Medulla oblongata (tissue), 1 donor: ENCODE data around the gene TYK2.
"Not testable (repeated sequence)": the region's sequence is repeated elsewhere in the genome, so short reads cannot be mapped to it uniquely, and the experiment has no call there.

ENCODE experiments used
- DNase-seq: peaks from one replicate; pipeline ENCODE4 v3.0.0-alpha.2; 2015; ENCODE audit errors: extremely low spot score

The TYK2 gene

DNA sequence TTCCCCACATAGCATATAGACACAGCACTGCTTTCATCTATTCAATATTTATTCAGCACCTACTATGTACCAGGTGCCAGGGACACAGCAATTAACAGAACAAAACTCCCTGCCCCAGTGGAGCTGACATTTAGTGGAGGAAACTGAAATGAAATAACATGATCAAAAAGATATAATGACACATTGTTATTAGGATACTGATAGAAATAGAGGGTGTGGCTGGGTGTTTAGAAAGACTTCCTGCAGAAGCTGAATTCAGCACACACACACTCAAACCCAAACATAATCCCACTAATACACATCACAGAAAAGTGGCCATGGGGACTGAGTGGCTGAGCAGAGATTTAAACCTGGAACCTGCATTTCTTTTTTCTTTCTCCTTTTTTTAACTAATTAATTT lies 26.7 kb upstream of the TYK2 start:
- DNase-seq = no peak

DNA sequence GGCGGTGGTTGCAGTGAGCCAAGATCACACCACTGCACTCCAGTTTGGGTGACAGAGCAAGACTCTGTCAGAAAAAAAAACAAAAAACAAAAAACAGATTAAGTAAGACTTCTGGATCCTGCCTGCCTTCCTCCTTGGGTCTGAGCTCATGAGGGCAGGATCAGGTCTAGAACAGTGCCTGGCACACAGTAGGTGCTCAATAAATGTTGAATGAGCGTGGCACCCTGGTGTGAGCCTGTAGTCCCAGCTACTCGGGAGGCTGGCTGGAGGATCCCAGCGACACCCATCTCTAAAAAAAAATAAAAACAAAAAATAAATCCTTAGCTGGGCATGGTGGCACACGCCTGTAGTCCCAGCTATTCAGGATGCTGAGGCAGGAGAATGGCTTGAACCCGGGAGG lies 25.8 kb upstream of the TYK2 start:
- no peak for DNase-seq

DNA sequence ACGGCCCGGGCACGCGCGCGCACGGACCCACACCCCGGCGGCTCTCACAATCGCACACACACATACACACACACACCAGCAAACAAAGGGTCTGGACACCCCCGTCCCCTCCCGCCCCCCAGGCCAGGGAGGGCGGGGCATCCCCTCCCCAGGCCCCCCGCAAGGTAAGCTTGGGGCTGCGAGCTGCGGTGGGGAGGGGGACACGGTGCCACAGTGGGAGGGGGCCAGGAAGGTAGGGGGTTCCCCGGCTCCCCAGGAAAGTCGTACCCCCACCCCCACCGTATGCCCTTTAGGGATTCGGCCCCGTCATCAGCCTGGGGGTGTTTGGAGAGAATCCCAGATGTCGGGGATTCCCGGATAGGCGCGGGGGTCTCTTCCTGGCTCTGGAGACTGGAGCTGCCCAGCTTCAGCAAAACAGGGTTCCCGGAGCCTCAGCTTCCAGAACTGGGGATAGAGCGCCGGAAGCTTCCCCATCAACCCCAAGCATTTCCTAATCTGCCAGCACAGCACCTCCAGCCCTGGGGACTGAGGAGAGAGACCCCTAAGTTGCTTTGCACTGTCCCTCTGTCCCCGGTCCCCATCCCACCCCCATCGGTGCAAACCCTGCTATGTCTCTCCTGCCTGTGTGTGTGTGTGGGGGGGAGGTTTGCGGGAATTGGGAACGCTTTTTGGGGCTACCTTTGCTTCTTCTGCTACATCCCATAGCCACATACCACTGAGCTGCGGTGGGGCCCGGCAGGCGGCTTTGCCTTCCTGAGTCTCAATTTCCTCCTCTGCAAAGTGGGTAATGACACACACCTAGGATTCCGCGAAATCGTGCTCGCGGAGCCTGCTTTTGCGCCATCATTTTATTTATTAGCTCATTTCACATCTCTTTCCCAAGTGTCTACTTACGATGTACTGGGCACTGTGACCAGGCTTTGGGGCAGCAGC lies 24.8 kb upstream of the TYK2 start:
- no peak for DNase-seq

DNA sequence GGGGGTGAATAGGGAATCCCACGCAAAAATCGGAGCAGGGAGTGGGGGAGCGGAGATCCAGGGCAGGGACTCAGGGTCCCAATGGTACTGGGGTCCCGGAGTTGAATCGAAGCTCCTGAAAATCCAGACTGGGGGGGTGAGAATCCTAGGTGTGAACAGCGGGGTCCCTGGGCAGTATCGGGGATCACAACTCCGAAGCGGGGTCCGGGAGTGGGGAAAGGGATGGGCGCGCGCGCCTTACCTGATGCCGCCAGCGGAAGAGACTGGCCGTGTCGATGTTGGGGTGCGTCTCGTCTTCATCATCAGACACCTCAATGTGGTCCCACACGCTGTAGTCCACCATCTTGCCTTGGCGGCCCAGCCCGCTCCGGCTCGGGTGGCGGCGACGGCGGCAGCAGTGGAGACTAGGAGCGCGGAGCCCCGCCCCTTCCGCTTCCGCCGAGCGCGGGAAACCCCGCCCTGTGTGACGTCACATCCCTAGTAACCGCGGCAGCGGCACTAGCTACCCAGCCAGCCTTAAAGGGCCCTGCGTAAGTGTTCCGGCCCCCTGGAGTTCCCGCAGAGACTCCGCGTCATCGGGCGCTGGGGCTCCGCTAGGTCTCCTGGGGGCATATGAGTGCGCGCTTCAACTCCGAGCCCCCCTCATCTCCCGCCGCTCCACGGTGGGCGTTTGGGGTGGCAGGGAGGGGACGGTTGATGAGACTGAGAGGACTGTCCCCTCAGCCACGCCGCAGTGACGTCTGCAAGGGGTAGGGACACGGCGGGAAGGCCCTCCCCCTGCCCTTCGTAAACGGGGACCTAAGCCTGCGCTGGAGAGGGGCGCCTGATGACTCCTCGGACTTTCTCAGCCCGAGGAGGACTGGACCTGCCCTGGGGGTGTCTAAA lies 23.0 kb upstream of the TYK2 start, which contains the start of gene CDC37:
TSS of gene CDC37 (minus strand) at position 406 of the 885 bp plus-strand sequence. CDS start at position 343, 63 bp downstream.
- peak; percentile 97 for DNase-seq

DNA sequence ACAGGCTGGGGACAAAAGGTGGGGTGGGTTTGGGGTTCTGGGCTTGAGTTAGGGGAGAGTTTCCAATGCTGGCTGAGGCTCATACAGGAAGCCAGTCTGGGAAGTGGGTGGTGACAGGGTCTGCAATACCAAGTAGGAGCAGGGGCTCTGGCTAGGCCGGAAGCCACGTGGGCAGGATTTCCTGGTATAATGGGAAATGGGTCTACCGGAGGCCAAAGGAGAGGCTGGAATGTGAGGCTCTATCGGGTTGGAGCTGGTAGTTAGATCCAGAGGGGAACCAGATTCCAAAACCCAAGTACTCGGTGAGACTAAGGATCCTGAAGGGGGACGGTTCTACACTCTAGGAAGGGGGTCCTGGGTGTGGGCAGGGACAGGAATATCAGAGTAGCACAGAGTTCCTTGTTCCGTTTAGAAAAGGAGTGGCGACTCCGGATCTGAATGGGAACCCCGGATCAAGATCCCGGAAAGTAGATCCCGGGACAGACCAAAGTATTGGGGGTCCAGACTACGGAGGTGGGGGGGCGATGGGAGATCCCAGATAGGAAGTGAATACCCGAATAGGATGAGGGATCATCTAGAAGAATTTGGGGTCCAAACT lies 22.2 kb upstream of the TYK2 start:
- DNase-seq = no peak

DNA sequence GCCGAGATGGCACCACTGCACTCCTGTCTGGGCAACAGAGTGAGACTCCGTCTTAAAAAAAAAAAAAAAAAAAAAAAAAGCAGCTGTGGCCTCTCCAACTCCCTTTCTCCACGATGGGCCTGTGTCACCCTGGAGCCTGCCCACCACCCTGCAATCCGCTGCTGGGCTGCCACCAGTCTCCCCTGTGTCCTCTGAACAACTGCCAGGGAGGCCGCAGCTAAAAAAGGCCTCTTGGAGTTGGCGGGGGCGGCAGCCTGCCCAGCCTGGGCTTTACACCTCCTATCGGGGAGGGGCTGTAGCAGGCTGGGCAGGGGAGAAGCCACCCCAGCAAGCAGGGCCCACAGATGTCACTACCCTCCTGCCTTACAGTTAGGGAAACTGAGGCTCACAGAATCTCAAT lies 19.5 kb upstream of the TYK2 start:
- DNase-seq = no peak

DNA sequence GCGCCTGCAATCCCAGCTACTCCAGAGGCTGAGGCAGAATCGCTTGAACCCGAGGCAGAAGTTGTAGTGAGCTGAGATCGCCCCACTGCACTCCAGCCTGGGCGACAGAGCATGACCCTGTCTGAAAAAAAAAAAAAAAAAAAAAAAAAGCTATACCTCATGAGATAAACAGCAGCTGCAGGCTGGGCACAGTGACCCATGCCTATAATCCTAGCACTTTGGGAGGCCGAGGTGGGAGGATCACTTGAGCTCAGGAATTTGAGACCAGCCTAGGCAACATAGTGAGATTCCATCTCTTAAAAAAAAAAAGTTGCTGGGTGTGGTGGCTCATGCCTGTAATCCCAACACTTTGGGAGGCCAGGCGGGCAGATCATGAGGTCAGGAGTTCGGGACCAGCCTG lies 19.0 kb upstream of the TYK2 start:
- DNase-seq = not testable (repeated sequence)

DNA sequence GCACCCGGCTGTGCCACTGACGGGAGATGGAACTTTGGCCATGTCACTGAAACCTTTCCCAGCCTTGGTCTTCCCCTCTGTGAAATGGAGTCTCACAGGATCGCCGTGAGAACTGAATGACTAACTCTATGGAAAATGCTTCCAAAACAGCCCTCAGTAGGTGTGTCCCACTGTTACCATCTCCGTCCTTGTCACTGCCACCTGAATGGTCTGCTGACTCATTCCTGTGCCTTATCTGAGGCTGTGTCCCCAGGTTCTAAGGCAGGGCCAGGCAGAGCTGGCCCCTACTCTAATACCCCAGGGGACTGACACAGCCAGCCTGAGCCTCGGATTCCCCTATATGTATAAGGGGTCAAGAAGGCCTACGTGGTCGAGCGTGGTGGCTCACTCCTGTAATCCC lies 18.4 kb upstream of the TYK2 start:
- DNase-seq = no peak

DNA sequence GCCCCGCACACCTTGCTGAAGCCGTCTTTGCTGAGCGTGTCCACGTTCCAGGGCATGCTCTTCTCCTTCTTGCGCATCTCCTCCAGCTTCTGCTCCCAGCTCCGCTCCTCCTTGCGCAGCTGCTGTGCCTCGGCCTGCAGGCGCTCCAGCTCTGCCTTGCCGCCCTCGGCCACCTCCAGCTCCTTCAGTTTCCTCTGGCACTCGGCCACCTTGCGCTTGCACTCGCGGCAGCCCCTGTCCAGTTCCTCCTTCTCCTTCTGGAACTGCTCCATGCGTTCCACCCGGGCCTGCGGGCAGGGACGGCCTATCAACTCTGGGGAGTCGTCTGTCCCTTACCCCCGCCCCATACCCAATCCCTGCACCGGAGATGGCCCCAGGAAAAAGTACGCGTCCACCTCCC lies 15.5 kb upstream of the TYK2 start:
- no peak for DNase-seq

DNA sequence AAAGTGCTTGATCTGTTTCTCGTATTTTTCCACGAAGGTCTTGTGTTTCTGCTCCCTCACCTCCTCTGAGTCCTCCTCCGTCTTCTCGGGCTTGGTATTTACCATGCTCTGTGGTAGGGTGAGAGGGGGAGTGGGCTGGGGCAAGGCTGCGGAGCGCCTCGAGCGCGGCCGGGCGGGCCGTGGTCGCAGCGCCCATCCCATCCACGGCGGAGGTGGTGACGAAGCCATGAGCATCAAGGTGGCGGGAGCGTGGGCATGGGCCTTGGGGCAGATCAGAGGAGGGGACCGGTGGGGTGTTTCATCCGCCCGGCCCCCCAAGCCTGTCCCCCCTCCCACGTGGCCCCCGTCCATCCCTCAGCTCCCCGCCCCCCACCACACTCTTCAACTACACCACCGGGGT lies 15.1 kb upstream of the TYK2 start:
- no peak for DNase-seq

DNA sequence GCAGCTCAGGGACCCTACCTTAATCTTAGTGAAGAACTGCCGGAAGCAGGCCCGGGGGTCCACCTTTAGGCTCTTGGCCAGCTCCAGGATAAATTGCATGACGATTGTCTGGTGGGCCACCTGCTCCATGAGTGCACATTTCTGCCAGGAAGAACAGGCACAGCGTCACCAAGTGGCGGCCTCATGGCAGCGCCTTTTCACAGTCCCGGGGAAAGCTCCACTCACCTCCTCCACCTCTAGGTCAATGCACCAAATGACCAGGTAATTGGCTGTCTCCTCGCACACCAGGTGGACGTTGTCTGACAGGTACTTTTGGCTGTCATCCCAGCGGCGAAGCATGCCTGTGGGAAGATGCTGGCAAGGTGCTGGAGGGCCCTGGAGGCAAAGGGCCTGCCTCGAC lies 14.6 kb upstream of the TYK2 start:
- no peak for DNase-seq

DNA sequence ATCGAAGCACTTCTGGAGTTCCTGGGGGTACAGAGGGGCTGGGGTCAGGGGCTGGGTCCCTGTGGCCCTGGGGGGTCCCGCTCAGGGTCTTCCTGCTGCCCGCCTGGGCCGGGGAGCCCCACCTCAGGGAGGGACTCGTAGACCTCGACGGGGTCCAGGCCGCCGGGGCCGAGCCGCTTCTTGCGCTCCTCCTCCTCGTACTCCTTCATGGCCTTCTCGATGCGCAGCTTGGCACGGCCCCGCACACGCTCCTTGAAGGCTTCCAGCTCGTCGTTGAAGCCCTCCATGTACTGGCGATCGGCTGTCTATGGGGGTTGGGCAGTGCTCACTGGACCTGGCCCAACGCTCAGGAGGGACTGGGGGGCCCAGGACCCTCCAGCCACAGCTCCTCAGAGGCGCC lies 12.8 kb upstream of the TYK2 start:
- no peak for DNase-seq

DNA sequence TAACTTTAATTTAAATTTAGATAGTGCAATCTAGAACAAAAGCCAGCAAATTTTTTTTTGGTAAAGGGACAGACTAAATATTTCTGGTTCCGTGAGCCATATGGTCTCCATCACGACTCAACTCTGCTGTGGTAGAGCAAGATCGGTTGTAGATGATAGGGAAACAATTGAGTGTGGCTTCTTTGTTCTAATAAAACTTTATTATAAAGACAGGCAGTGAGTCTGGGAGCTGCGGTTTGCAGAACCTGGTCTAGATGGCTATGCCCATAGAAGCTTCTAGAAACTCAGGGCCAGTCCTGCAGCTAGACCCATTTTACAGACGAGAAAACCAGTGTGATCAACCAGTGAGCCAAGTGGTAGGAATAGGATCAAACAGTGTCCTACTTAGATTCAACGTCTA lies 11.7 kb upstream of the TYK2 start:
- DNase-seq = no peak

DNA sequence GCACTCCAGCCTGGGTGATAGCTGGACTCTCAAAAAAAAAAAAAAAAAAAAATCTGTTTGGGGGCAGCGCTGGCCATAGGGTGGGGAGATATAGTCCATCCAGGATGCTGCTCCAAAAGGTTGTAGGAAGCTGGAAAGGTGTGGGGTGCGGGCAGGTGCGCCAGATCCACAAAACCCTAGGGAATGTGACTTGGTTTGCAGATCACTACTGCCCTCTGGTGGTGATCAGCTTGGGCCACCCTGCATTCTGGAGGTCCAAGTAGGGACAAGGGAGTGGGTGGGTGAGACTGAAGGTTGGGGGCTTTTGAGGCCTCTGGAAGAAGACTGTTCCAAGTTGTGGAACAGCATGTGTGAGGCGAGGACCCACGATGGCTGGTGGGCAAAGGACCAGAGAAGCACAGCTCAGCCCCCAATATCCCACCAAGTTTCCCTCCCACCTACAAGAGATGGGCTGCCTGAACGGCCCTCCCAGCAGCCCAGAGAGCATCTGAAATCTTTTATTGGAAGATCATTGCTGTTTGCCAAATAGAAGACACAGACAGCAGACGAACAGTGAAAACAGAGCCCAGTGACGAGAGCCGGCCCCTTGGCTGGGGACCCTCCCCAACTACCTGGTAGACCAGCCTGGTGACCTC lies 10.4 kb upstream of the TYK2 start:
- peak; percentile 66 for DNase-seq

DNA sequence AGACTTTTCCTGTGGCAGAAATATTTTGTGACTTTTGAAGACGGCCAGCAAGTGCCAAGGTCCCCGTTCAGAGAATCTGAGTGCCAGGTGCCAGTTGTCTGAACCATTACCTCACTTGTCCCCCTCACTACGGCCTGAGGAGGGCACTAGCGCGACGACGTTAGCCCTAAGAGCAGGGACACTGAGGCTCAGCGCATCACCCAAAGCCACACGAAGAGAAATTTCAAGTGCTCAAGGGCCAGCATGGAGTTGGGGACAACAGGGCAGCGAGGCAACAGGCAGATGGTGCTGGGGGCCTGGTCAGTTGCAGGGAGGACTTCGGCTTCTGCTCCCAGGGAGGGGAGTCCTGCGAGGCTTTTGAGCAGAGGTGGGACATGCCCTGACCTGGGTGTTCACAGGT lies 9.5 kb upstream of the TYK2 start:
- no peak for DNase-seq

DNA sequence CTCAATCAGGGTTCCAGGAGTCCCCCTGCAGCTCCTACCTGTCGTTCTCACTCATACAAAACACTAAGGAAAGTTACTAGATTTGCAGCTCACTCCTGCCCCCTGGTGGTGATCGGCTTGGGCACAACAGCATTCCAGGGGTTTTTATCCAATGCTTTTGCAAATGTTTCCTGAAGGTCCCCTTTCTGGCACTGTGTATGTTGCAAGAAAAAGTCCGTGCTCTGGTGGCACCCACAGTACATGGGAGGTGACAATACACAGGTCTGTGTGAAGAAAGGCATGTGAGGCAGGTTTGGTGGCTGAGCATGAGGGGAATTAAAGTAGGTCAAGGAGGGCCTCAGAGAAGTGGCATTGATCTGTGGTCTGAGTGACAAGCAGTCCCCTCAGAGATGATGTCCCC lies 8.6 kb upstream of the TYK2 start:
- peak; percentile 92 for DNase-seq

DNA sequence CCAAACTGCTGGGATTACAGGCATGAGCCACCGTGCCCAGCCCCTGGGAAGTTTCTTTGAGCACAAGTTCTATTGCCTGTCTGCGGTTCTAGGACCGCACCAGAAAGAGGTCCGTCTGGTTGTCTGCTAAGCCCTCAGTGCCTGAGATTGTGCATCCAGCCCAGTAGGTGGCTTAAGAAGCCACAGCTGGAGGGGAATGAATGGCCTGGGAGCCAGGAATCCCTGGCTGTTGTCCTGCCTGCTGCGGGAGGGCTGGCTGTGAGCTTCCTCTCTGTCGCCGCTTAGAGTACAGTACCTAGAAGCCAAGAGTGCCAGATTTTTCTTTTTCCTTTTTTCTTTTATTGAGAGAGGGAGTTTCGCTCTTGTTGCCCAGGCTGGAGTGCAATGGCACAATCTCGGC lies 4.2 kb upstream of the TYK2 start:
- no peak for DNase-seq

DNA sequence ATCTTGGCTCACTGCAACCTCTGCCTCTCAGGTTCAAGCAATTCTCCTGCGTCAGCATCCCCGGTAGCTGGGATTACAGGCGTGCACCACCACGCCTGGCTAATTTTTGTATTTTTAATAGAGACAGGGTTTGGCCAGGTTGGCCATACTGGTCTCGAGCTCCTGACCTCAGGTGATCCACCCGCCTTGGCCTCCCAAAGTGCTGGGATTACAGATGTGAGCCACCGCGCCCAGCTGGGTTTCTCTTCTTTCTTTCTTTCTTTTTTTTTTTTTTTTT lies 2.8 kb upstream of the TYK2 start:
- DNase-seq = not testable (repeated sequence)

DNA sequence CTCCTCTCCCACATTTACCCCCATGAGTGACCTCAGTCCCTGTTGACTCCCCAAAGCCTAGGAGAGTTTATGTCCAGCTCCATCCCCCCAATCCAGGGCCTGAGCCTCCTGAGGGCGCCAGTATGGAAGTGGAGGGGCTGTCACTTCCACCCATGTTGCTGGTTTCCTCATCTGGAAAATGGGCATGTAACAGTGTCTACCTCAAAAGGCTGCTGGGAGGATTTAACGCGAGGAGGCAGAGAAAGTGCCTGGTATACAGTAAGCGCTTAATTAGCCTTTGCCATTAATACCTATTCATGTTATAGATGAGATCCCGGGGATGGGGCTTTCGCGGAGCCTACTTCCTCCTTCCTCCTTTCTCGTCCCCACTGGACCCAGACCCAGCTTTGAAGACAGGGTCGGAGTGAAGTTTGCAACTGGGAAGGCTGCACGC lies 476 bp downstream of the TYK2 start:
- no peak for DNase-seq

DNA sequence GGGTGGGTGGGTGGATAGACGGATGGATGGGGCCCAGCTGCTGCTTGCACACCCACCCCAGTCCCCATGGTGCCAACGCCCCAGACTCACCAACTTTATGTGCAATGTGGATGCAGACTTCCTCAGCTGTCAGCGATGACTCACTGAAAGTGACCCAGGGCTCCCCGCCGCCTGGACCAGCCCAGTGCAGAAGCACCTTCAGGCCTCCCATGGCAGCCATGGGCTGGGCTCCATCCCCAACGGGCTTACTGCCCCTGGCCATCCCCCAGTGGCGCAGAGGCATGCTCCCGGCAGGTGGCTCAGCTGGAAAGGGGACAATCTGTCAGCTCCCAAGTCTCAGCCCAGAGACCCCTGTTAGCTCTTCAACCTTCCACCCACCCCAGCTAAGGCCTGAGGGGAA lies 2.2 kb downstream of the TYK2 start:
- no peak for DNase-seq

DNA sequence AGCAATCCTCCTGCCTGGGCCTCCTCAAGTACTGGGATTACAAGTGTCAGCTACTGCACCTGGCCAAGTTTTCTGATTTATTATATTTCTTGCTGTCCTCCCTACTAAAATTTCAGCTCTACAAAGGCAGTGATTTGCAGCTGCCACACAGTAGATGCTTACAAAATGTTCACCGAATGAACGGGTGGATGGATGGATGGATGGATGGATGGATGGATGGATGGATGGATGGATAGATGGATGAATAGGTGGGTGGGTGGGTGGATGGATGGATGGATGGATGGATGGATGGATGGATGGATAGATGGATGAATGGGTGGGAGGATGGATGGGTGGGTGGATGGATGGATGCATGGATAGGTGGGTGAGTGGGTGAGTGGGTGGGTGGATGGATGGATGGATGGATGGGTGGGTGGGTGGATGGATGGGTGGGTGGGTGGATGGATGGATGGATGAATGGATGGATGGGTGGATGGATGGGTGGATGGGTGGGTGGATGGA lies 3.2 kb downstream of the TYK2 start:
- DNase-seq = not testable (repeated sequence)

DNA sequence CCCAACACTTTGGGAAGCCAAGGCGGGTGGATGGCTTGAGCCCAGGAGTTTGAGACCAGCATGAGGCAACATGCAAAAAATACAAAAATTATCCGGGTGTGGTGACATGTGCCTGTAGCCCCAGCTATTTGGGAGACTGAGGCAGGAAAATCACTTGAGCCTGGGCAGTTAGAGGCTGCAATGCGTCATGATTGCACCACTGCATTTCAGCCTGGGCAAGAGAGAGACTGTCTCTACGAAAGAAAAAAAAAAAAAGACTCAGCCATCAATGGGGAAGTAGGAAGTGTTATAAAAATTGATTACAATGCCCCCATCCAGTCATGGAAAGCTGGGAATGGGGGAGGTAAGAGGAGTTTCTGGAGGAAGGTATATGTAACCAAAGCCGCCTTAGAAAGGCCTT lies 5.4 kb downstream of the TYK2 start:
- DNase-seq = no peak
